ENCODE measurements around the gene NPY.

NPY gene

DNA sequence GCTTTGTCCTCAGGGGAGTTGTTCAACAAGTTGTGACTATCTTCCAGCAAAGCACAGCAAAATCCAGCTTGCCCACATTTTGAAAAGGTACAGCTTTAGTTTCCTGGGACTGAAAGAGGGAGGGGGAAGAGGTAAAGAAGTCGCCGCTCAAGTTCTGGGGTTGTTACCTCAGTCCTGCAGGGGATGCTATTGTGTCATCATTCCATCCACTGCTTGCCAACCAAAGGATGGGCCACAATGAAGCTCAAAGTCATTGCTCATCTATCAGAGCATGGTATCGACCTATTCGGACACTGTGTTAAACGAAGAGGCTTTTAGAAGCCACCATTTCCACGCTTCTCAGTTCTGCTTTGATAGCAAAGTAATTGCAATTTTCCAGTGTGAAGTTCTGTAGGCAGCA lies 34.3 kb downstream of the NPY start:
- DNase-seq: peak; percentile 19

DNA sequence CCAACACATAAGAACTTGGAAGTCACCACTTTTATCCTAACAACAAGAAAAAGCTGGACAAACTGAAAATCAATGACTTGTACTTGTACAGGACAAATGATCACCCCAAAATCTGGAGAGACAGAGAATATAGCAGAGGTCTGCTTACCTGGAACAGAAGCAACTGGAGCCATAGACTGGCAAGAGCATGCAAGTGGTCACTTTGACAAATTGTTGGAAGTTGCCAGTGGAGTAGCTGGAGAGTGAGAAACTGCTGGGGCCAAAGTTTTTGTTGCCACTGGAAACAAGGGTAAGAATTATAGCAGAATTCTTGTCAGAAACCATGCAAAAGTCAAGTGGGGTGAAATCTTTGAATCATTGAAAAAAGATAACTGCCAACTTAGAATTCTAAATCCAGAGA lies 35.2 kb downstream of the NPY start:
- no peak for DNase-seq

GRCh38 chr7:24323961-24324480 lies 40.0 kb downstream of the NPY start:
- DNase-seq: no peak

GRCh38 chr7:24325708-24326107 lies 41.7 kb downstream of the NPY start:
- DNase-seq: no peak

GRCh38 chr7:24328050-24328449 lies 44.1 kb downstream of the NPY start:
- DNase-seq: no peak

GRCh38 chr7:24328894-24329293 lies 44.9 kb downstream of the NPY start:
- DNase-seq: no peak

- no peak for DNase-seq
Observed at GRCh38 chr7:24334012-24334411, 50.0 kb downstream of the NPY start.

GRCh38 chr7:24334627-24335026 lies 50.6 kb downstream of the NPY start:
- no peak for DNase-seq

GRCh38 chr7:24336461-24336860 lies 52.5 kb downstream of the NPY start:
- peak; percentile 72 for DNase-seq

GRCh38 chr7:24337180-24337579 lies 53.2 kb downstream of the NPY start:
- DNase-seq: no peak

DNA sequence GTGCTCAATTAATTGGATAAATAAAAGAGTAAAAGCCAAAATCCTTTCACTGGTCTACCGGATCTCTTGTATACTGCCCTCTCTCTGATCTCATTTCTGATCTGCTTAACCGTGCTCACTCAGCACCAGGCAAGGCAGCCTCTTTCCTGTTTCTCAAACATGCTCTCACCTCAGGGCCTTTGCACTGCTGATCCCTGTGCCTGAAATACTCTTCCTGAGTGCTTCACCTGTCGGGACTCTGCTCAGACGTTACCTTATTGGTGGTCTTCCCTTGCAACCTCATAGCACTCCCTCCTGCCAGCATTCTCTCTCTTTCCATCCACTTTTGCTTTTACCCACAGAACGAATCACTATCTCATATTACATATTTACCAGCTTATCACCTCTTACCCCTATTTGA lies 55.6 kb downstream of the NPY start:
- no peak for DNase-seq

- DNase-seq: no peak
Observed at GRCh38 chr7:24340727-24341126, 56.7 kb downstream of the NPY start.
